GM12873 (cell line): ENCODE data around the gene WDPCP.
A peak's percentile ranks its signal among the peaks of the same experiment; 100 is the strongest.

ENCODE experiments used
- CTCF ChIP-seq: IDR thresholded peaks from 2 replicates; pipeline ENCODE4 v1.5.1; 2012; ENCODE audit warnings: low read depth, mild to moderate bottlenecking, moderate library complexity, low read length, control low read depth; ENCODE audit not compliant: insufficient read depth; ENCODE audit errors: missing control alignments

The WDPCP gene

GRCh38 chr2:63494100-63494499 is 94.2 kb downstream of the WDPCP start:
- no peak for TF ChIP-seq CTCF

GRCh38 chr2:63488118-63488713 is 100.1 kb downstream of the WDPCP start:
- TF ChIP-seq CTCF, result peak; percentile 58

GRCh38 chr2:63486861-63487290 is 101.4 kb downstream of the WDPCP start:
- TF ChIP-seq CTCF, result peak; percentile 19

GRCh38 chr2:63484901-63485300 is 103.4 kb downstream of the WDPCP start:
- TF ChIP-seq CTCF, result no peak

GRCh38 chr2:63484481-63484880 is 103.8 kb downstream of the WDPCP start:
- TF ChIP-seq CTCF, result no peak

GRCh38 chr2:63477686-63478085 is 110.6 kb downstream of the WDPCP start:
- no peak for TF ChIP-seq CTCF

- TF ChIP-seq CTCF, result no peak
These were observed 122.6 kb downstream of the WDPCP start for GRCh38 chr2:63465633-63466032.
